Measurements from ENCODE around the gene GRIP2.
"Not testable (repeated sequence)": the region's sequence is repeated elsewhere in the genome, so short reads cannot be mapped to it uniquely, and the experiment has no call there.

Gene GRIP2

DNA sequence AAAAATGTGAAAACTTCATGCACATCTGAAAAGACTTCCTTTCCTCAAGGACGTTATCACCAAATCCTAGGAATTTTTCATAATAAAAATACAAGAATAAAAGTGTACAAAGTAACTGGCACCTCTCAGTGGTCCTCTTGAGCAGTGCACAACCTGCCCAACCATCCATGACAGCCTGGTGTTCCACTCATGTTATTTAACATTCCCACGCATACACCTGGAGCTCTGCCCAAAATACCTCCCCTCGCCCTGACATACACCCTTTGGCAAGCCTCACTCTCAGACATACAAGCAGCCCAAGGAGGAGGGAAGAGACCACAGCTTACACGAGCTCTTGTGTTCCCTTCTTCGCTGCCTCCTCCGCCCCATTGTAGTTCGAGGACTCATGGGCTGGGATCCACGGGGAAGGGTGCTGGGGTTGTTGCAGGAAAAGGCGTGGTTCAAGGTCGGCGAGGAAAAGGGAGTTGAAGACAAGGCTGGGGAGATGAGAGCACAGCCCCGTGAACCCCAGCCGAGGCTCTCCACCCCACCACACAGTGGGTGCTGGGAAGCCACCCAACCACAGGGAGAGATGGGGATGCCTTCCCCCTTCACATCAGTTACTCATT lies 23.3 kb downstream of the GRIP2 start:
- no peak overlapping the region for H3K27ac ChIP-seq
- TF ChIP-seq, protein P1, sequence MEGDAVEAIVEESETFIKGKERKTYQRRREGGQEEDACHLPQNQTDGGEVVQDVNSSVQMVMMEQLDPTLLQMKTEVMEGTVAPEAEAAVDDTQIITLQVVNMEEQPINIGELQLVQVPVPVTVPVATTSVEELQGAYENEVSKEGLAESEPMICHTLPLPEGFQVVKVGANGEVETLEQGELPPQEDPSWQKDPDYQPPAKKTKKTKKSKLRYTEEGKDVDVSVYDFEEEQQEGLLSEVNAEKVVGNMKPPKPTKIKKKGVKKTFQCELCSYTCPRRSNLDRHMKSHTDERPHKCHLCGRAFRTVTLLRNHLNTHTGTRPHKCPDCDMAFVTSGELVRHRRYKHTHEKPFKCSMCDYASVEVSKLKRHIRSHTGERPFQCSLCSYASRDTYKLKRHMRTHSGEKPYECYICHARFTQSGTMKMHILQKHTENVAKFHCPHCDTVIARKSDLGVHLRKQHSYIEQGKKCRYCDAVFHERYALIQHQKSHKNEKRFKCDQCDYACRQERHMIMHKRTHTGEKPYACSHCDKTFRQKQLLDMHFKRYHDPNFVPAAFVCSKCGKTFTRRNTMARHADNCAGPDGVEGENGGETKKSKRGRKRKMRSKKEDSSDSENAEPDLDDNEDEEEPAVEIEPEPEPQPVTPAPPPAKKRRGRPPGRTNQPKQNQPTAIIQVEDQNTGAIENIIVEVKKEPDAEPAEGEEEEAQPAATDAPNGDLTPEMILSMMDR (conservative IDR thresholded peaks at IDR 0.05; ENCODE audit: low read depth): no peak
- CTCF ChIA-PET: no interaction called here
- DNase-seq (ENCODE audit: low spot score): no peak
- POLR2A ChIA-PET (ENCODE audit: low non-redundant PET): no interaction called here

DNA sequence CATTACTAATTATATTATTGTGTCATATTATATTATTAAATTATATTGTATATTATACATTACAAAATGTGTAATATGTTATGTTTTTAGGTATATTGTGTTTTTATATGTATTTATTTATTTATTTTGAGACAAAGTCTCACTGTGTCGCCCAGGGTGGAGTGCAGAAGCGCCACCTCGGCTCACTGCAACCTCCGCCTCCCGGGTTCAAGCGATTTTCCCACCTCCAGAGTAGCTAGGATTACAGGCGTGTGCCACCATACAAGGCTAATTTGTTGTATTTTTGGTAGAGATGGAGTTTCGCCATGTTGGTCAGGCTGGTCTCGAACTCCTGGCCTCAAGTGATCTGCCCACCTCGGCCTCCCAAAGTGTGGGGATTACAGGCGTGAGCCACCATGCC lies 24.6 kb downstream of the GRIP2 start:
- POLR2A ChIA-PET (ENCODE audit: low non-redundant PET); H3K27ac ChIP-seq; CTCF ChIA-PET; DNase-seq (ENCODE audit: low spot score): not testable (repeated sequence)

DNA sequence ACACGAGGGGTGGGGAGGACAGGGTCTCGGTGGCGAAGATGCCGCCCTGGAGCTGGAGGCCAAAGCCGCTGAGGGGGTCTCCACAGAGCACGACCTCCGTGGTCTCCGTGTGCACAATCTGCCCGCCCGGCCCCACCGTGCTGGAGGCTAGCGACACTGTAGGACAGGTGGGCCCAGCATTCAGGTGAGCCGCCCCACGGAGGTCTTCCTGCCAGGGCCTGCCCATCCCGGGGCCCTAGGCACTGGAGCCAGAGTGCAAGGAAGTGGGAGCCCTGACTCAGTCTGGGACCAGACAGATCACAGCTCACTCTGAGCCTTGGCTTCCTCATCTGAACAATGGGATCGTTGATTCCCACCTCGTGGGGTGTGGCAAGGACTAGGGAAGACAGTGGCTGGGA lies 25.8 kb downstream of the GRIP2 start:
- ChIA-PET POLR2A (ENCODE audit: low non-redundant PET) (no interaction called here), CTCF (no interaction called here)
- DNase-seq (ENCODE audit: low spot score): no peak
- TF ChIP-seq, protein P1 (conservative IDR thresholded peaks at IDR 0.05; ENCODE audit: low read depth): no peak
- no peak overlapping the region for H3K27ac ChIP-seq

DNA sequence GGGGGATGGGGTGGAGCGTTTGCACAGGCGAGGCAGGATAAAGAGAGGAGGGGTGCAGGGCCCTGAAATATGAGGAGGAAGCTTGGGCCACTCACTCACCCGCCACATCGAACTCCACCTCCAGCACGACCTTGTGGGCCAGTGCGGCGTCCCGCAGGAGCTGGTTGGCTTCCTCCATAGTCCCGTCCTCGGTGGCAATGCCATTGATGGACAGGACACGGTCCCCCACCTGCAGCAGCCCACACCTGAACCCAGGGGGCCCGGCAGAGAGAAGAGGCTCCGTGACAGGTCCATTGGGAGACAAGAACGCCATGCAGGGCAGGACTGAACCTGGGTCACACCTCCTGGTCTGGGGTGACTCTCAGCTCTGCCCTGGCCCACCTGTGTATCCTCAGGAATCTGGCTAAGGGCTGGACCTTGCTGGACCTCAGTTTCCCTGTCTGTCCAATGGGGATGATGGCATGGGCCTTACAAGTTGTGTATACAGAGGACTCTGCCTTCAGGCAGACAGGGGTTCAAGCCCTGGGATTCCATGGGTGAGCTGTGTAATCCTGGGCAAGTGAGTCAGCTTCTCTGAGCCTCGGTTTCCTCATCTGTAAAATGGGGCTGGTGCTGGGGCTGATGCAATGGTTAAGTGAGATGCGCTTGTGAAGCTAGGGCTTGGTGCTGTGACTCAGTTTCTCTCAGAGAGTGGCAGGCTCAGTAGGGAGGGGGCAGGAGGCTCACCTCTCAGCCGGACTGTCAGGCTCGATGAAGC lies 26.4 kb downstream of the GRIP2 start:
- TF ChIP-seq, protein P1 (conservative IDR thresholded peaks at IDR 0.05; ENCODE audit: low read depth): no peak
- ChIA-PET CTCF (no interaction called here), POLR2A (ENCODE audit: low non-redundant PET) (no interaction called here)
- no peak overlapping the region for H3K27ac ChIP-seq
- DNase-seq (ENCODE audit: low spot score): no peak

DNA sequence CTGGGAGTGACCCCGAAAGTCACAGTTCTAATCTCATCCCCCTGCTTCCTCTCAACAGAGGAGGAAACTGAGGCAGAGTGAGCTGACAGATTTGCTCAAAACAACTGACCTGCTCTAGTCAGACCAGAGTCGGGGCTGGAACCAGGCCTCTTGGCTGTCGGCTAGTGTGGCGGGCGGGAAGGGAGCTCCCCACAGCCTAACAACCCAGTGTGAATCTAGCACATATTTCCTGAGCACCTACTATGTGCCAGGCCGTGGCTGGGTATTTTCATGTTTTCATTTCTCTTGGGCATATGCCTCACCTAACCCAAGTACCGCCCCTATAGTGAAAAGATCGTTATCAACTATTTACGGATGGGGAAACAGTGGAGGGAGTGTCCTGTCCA lies 27.2 kb downstream of the GRIP2 start:
- no peak overlapping the region for H3K27ac ChIP-seq
- ChIA-PET POLR2A (ENCODE audit: low non-redundant PET) (no interaction called here), CTCF (no interaction called here)
- TF ChIP-seq, protein P1 (conservative IDR thresholded peaks at IDR 0.05; ENCODE audit: low read depth): no peak
- DNase-seq (ENCODE audit: low spot score): no peak

DNA sequence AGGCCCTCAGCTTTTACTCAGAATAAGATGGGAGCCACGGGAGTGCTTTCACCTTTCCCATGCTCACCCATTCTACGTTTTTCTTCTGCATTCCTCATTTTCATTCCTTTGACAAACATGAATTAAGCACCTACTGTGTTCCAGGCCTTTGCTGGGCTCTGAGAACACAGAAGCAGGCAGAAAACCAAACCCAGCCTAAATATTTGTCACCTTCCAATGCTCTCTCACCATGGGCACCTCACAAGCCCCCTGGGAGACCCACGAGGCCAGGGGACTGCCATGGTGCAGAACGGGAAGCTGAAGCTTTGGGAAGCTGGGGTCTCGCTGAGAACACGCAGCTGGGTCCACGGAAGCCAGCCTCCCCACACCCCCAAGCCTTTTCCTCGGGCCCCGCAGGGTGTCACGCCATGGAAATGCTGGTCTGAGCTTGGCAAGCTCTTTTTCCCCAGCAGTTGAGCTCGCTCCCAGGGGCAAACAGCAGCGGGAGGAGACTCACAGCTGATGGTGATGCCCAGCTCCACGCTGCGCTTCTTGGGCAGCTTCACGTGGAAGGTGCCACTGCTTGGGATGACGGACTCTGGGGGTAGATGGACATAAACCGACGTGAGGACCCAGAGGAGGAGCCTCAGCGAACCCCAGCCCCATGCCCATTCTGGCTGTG lies 27.7 kb downstream of the GRIP2 start:
- H3K27ac ChIP-seq: no peak overlapping the region
- no peak for DNase-seq (ENCODE audit: low spot score)
- ChIA-PET POLR2A (ENCODE audit: low non-redundant PET) (no interaction called here), CTCF (no interaction called here)
- TF ChIP-seq, protein P1 (conservative IDR thresholded peaks at IDR 0.05; ENCODE audit: low read depth): no peak
